ENCODE results near the gene MYL3.
A peak's percentile ranks its signal among the peaks of the same experiment; 100 is the strongest.

MYL3 gene

DNA sequence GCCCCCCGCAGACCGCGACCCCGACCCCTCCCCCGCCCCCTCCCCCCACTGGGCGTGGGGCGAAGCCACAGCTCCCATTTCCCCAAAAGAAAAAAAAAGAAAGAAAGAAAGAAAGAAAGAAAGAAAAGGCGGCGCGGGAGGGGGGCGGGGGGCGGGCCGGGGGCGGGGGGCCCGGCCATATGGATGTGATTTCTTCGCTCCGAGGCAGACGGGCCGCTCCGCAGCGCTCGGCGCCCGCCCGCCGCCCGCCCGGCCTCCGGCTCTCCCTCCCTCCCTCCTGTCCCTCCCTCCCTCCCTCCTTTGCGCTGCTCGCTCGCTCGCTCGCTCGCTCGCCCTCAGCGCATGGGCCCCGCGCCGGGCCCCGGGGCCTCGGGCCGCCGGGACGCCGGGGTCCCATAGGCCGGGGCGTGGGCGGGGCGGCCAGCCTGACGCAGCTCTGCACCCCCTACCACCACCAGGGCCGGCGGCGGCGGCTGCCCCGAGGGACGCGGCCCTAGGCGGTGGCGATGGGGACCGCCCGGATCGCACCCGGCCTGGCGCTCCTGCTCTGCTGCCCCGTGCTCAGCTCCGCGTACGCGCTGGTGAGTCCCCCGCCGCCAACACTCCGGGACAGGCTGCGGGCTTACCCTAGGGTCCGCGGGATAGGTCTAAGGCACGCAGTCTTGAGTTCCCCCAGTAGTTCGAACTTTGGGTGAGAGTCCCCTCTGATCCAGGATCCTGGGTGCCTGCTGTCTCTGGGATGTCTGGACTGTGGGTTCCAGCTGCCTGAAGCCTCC, 20.0 kb upstream of the MYL3 start:
- DNase-seq (ENCODE audit: low read depth, low spot score), result no peak

DNA sequence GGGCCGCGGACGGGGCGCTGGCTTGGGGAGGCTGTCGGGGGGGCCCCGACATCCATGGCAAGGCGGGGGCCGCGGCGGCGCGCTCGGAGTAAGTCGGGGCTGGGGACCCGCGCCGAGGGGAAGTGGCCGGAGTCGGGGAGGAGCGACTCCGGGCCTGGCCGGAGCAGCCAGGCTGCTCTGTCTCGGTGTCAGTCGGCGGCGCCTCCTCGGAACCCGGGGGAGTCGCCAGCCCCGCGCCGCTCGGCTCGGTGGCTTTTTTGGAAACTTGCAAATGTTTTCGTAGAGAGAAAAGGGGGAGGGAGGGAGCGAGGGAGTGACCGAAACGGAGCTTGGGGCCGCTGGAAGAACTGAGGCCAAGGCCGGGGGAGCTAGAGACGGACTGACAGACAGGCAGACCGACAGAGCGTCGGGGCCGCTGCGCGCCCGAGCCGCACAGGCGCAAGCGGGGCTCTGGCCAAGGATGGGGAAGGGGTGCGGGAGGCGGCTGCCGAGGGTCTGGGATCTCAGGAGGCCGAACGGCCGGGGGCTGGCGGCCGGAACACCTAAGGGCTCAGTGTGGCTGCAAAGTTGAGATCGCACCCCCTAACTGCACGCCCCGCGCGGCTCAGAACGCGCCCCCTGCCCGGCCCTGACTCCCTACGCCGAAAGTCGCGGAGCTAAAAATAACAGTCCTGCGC, 19.3 kb upstream of the MYL3 start:
- no peak for DNase-seq (ENCODE audit: low read depth, low spot score)

DNA sequence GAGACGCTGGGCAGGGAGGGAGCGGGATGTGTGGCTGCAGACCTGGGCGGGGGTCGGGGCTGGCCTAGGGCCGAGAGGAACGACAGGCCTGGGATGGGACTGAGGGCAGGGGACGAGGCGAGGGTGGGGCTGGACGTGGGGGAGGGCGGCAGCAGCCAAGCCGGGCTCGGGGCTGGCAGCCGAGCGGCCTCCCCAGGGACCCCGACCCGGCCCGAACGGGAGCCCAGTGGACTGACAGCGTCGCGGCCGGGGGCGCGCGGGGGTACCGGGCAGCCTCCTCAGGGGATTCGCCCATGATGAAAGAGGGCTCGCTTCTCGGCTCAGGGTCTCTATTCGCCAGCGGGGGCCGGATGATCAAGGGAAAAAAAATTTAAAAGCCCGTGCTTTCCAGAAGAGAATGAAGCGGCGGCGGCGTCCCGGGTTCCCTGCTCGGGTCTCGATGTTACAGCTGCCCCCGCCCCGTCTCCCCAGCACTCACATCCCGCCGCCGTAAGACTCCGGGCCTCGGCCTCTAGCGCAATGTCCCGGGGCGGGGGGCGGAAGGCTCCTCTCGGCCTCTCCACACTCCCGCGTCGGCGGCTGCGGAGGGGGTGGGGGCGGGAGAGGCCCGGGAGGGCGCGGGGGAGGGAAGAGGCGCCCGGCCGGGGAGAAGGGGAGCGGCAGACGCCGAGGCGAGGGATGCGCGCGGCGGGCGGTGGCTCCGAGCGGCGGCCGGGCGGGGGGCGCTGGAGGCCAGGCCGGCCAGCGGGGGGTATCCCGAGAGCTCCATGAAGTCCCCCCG, 18.5 kb upstream of the MYL3 start:
- no peak for DNase-seq (ENCODE audit: low read depth, low spot score)

DNA sequence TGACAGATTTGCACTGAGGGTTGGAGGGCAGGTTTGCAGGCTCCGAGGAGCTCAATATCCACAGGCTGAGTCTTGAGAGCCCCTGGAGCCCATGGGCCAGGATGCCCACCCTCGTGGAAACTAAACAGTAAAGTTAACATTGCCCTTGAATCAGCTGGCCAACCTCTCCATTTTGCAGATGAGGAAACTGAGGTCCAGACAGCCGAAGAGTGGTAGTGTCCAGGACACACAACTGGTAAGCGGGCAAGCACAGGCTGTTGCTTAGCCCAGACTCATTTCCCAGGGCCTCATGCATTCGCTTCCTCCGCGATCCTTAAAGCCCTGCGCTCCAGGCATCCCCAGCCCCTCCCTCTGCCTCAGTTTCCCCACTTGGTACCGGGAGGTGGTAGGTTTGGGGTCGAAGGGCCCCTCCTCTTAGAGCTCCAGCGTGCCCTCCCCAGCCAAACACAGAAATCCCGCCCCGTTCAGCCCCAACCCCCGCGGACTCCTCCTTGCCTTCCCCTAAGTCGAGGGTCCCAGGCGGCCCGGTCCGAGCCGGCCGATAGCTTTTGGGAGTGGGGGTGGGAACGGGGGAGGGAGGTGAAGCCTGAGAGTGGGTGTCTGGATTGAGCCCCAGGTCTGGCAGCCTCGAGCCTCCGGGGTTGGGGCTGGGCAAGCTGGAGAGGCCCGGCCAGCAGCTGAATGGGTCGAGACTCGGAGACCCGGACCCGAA, 17.8 kb upstream of the MYL3 start:
- DNase-seq (ENCODE audit: low read depth, low spot score), result no peak

DNA sequence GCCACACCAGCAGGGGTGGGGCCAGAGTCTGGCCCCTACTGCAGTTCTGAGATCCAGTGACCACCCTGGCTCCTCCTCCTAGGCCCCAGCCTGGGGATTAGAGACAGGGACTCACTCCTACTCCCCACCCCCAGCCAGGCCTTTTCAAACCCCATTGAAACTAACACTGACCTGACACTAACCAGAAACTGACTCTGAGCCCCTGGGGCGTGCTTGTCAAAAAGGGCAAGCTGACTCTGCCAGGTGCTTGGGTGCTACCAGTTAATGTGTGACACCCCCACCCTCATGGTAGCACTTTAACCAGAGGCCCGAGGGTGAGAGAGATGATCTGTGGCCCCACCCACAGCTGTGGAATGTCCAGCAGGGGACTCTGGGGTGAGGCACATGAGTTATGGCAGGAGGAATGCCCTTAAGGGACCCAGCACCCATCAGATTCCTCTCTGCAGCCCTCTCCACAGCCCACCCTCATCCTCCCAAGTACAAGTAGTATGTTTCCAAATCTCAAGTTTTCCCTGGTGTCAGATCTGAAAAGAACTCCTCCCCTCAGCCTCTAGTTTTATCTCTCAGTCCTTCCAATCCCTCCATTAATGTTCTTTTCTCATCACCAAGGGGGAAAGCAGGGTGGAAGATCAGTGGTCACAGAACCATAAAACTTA, 15.7 kb upstream of the MYL3 start:
- DNase-seq (ENCODE audit: low read depth, low spot score), result no peak

DNA sequence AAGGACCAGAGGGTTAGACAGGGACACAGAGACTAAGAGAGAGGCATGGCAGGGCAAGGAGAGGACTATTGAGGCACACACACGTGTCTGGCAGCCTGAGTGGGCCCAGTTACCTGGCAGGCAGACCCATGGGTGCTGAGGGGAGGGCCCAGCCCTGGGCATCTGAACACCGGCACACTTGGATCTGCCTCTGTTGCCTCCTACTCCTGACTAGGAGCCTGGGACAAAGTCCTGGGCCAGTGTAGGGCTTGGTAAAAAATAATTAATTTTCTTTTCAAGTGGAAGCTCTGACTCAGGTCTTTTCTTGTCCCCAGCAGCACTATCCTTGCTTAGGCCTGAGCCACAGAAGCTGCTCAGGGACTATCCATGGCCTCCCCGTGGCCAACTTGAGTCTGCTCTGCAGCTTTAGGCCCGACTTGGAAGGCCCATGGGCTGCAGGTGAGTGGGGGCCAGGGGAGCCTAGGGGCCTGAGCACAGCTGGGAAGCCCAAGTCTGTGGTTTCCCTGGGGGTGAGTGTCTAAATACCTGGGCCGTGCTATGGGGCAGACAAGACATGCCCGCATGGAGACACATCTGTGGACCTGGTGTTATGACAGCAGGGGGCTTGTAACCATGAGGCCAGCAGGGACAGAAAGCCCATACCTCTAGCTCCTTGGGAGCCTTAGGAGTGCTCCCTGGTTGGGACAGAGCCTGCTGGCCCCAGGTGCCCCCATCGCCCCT, 14.3 kb upstream of the MYL3 start, which contains the start of gene PTH1R:
Gene PTH1R (plus strand): TSS at position 316 of the 720 bp plus-strand sequence. CDS start 5,839 bp downstream, outside the sequence.
- no peak for DNase-seq (ENCODE audit: low read depth, low spot score)

DNA sequence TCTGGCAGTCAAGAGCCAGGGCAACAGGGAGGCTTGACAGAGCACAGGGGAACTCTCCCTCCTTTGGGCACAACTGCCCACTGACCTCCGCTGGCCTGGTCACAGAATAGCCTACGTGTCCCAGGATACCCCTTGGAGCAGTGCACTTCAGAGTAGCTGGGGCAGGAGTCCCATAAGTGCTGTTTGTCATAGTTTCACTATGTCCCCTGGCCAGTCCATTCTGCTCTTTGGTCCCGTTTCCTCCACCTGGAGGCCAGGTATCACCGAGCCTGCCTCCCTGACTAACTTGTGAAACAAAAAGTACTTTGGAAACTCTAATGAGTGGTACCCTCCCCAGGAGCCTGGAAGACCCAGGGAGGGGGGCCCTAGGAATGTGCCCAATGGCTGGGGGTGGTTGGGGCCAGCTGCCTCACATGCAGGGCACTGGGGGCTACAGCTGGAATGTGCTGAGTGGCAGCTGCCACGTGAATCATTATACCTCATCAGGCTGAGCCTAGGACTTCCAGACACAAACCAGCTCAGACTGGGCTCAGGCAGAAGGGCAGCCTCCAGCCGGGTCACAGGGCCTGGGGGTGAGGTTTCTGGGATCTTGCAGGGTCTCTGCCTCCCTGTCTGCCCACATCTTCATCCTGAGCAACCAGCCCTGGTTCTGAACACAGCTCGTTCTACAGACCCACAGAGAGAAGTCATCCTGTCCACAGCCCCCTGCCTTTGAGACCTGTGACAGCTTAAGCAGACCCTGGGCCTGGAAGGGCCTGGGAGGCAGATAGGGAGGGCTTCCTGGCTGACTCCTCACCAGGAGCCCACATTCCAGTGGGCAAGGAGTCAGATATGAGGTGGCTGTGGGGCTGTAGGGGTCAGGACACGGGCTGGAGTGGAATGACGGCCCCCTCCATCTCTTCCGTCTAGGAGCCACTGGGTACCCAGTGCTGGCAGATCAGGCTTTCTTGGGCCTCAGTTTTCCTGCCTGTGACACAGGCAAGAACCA, 13.4 kb upstream of the MYL3 start:
- no peak for DNase-seq (ENCODE audit: low read depth, low spot score)

DNA sequence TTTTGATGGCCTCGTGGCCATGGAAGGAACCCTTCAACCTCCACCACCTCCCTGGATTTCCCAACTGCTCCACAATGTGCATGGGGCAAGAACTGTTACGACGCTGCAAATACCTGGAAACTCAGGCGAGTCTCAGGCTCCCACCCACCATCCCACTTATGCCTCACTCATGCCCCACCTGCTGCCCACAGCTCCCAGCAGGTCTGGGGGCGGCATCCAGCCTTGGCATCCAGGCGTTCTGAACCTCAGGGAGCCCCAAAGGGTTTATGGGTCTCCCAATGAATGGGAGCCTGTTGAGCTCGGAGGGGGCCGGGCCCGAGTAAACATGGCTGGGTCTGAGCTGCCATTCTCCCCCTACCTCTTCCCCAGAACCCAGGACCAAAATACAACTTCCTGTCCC, 12.3 kb upstream of the MYL3 start:
- no peak for DNase-seq (ENCODE audit: low read depth, low spot score)

DNA sequence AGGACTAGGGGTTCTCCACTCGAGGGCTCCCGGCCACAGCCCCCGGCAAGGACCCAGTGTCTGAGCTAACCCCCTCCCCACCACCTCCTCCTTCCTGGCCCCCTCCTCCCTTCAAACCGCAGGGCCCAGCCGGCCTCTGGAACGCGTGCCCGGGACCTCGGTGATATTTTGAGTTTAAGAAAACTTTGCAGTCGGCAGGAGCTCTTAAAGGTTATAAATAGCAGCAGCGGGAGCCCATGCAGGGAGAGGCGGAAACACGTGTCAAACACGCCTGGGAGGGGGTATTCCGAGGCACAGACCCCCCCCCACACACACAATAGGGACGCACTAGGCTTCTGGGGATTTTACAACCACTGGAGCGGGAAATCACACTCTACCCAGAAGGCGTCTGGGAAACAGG, 11.2 kb upstream of the MYL3 start:
- DNase-seq (ENCODE audit: low read depth, low spot score), result no peak

DNA sequence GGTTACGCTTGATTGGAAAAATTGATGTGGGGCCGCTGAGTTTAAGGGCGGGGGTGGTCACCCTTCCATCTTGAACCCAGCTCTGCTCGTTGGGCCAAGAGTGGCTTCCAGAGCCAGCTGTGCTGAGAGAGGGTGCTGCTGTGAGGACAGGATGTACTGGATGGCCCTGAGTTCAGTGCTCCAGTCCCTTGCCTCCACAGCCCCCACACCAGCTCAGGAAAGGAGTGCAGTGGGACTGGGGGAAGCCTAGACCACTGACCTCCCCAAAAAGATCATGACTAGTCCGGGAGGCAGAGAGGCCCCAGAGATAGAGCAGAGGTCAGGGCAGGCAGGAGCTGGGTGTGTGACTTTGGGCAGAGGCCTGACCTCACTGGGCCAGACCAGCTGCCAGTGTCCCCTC, 10.3 kb upstream of the MYL3 start:
- no peak for DNase-seq (ENCODE audit: low read depth, low spot score)

DNA sequence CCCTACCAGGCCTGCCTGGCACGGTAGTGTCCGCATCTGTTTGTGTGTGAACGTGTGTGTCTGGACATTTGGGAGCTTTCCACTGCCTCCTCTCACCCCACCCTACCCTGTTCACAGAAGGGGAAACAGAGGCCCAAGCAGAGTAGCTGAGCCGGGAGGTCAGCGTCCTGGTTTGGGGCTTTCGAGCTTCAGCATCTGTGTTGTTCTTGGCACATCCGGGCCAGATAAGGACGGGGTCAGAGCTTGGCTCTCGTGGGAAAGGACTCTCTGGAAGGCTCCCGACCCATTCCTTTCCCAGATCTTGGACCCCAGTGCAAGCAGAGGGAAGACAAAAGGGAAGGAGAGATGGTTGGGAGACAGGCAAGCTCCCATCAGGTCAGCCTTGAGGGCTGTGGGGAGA, 8.0 kb upstream of the MYL3 start:
- DNase-seq (ENCODE audit: low read depth, low spot score), result no peak

DNA sequence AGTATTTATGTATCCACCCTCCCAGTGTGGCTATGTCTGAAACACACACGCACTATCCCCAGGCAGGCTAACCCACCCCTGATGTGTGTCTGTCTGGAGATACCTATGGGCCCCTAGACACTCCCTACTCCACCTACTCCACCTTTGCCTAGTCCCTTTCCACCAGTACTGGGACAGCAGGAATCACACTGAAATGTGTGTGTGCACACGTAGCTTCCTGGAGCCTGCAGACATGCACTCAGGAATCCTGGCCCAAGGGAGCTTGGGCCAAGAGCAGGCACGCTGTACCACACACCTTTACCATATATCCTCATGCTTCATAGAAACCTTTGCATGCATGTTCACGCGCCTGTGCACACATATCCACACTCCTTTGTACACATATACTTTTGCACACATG, 7.4 kb upstream of the MYL3 start:
- DNase-seq (ENCODE audit: low read depth, low spot score), result no peak

DNA sequence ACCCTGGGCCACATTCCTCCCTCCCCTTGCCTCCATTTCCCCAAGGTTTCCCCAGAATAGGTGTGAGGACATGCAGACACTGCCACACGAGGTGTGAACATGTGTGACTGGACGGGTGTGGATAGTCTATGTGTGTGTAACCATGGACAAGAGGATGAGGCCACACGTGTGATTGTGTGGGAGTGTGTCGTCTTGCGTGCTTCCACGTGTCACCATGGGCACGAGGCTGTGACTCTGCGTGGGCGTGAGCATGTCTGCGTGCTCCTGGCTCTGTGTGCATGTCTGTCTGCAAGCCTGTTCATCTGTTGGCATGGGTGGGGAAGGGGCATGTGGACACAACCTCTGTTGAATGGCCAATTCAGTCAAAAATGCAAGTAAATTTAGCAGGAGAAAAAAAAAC, 6.2 kb upstream of the MYL3 start:
- DNase-seq (ENCODE audit: low read depth, low spot score), result no peak

DNA sequence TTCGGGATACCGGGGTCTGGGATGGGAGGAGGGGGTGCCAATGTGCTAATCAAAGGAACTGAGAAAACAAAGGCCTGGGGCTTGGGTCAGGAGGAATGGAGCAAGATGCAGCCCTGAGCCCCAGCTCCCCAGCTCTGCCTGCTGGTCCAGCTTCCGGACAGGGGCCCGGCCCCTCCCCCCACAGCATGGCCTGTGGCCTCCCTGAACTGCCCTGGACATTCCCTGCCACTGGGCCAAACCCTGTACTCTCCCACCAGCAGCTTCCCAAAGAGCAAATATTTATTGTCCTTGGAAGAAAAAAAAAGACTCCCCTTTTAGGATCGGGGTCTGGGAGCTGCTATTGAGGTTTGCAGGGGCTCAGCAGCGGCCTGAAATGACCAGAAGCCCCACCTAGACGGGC, 5.7 kb upstream of the MYL3 start:
- no peak for DNase-seq (ENCODE audit: low read depth, low spot score)

DNA sequence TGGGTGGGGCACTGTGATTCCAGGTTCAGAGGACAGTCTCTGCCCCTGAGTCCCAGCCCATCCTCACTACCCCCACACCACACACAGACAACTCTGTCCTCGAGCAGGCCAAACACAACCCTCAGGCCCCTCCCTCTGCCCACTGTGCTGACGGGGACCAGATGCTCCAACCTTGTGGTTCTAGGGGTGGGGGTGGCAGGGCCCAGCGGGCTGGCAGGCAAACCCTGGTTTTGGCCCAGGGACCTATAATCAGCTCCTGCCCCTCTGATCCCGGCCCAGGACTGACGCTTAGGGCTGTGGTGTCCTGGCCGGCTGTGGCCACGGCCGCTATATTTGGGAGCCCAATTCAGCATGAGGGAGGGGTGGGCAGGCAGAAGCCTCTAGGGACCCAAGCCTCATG, 5.0 kb upstream of the MYL3 start:
- DNase-seq (ENCODE audit: low read depth, low spot score), result no peak

DNA sequence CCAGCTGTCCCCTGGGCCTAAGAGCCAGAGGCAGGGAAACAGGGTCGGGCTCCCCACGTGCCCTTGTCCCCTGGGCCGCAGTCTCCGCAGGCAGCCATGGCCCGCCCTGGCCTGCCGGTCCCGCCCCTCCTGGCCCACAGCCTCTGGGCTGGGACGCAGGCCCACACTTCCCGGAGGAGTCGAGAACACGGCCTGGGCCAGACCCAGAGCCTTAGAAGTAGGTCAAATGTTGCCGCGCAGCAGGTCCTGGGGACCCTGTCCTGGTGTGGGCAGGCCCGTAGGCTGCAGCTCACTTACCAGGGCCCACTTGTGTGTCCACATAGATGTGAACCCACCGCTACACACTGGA, 4.3 kb upstream of the MYL3 start:
- DNase-seq (ENCODE audit: low read depth, low spot score), result no peak

DNA sequence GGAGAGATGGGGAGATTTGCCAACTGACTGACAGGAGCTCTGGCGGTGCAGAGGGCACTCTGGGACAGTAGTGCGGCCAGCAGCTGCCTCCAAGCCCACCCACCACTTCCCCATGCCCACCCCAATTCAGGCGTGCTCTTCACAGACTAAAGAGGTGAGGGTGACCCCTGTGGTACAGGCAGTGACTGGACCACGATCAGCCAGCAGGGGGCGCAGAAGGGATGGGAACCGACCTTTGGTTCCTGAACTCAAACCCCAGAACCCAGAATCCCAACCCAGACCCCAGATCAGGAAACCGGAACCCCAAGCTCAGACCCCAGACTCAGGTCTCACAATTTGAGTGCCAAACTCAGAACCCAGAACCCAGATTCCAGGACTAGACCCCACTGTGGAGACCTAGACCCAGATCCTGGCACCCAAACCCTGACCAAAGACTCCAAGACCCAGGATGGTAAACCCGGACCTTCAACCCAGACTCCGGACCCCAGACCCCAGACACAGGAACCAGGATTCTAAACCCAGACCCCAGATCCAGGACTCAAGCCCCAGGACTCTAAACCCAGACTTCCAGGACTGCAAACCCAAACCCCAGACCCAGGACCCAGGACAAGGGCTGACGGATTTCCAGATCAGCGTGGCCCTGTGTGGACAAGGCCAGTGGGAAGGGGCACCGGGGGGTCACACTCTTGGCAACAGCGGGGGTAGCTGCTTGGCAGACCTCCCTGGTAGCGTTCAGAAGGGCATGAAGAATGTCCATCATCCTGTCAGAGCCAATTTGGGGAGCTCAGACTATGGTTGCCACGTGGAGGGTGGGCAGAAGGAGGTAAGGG, 3.7 kb upstream of the MYL3 start:
- peak; percentile 73 for DNase-seq (ENCODE audit: low read depth, low spot score)

DNA sequence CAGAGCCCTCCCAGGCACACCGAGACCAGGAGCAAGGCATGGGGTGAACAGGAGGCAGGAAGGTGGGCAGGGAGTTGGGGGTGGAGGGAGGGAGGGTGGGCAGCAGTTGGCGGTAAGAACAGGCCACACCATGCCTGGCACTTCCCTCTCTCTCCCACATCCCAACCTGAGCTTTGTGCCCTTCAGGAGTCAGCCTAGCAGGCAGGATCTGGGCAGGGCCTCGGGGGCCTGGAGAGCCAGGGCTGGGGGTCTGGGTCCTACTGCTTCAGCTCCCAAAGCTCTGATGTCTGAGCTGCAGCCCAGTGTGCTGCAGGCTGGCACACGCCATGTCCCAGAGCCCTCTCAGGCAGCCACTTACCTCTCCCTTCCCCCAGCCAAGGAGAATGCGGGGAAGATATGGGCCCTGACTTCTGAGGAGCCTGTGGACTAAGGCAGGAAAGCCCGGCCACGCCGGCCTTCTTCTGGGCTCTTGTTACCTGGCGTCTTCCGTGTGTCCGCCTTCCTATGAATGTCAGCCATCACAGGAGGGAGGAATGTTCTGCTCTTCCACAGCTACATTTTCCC, 2.9 kb upstream of the MYL3 start:
- no peak for DNase-seq (ENCODE audit: low read depth, low spot score)
